DOHH2 (cell line): Measurements from ENCODE around the gene TCF12.

Experiments
- H3F3A ChIP-seq: fragments of 200-600 bp; sonication (generic), shearing (Covaris generic); 2 replicates; pipeline ENCODE4 v1.6.0; 2016; ENCODE audit warnings: antibody characterized with exemption, mild to moderate bottlenecking; ENCODE audit not compliant: control insufficient read depth, insufficient read depth
- H3K27ac ChIP-seq: fragments of 200-600 bp; sonication (generic); 2 replicates; pipeline ENCODE4 v1.5.1; 2014; ENCODE audit warnings: low read depth, mild to moderate bottlenecking, low read length, moderate library complexity
- H3K27me3 ChIP-seq: fragments of 200-600 bp; sonication (generic); 2 replicates; pipeline ENCODE4 v1.6.1; 2014; ENCODE audit warnings: mild to moderate bottlenecking, low read length, mixed read lengths; ENCODE audit not compliant: control insufficient read depth
- H3K36me3 ChIP-seq: fragments of 200-600 bp; sonication (generic); 2 replicates; pipeline ENCODE4 v1.6.1; 2014; ENCODE audit warnings: mild to moderate bottlenecking, low read length, moderate library complexity, mixed read lengths; ENCODE audit not compliant: control insufficient read depth
- H3K4me1 ChIP-seq: fragments of 200-600 bp; sonication (generic); 2 replicates; pipeline ENCODE4 v1.6.1; 2014; ENCODE audit warnings: mild to moderate bottlenecking, low read length, mixed read lengths; ENCODE audit not compliant: control insufficient read depth
- H3K4me2 ChIP-seq: fragments of 200-600 bp; sonication (generic); 2 replicates; pipeline ENCODE4 v1.6.0; 2014; ENCODE audit warnings: mild to moderate bottlenecking, low read length, moderate library complexity
- H3K4me3 ChIP-seq: fragments of 200-600 bp; sonication (generic); 2 replicates; pipeline ENCODE4 v1.5.1; 2014; ENCODE audit warnings: mild to moderate bottlenecking, low read length, mixed read lengths
- H3K79me2 ChIP-seq: fragments of 200-600 bp; sonication (generic); 2 replicates; pipeline ENCODE4 v1.6.1; 2014; ENCODE audit warnings: mild to moderate bottlenecking, low read length, mixed read lengths; ENCODE audit not compliant: control insufficient read depth
- H3K9me2 ChIP-seq: fragments of 200-600 bp; sonication (generic); replicated peaks from 2 replicates; pipeline ENCODE4 v1.6.1; 2014; ENCODE audit warnings: mild to moderate bottlenecking, low read length, mixed read lengths; ENCODE audit not compliant: control insufficient read depth
- H3K9me3 ChIP-seq: fragments of 200-600 bp; sonication (generic); 2 replicates; pipeline ENCODE4 v1.6.1; 2014; ENCODE audit warnings: antibody characterized with exemption, low read length, mixed read lengths; ENCODE audit not compliant: control insufficient read depth, insufficient read depth
- H4K20me1 ChIP-seq: fragments of 200-600 bp; sonication (generic); 2 replicates; pipeline ENCODE4 v1.6.0; 2014; ENCODE audit warnings: low read depth, mild to moderate bottlenecking, antibody characterized with exemption, low read length, moderate library complexity; ENCODE audit not compliant: control insufficient read depth, insufficient read depth
- CTCF ChIP-seq: fragments of 200-600 bp; sonication (generic); IDR thresholded peaks from one replicate; pipeline ENCODE4 v1.5.1; 2014; ENCODE audit warnings: antibody characterized with exemption, mild to moderate bottlenecking, low read depth, low read length; ENCODE audit not compliant: poor library complexity, severe bottlenecking
- EZH2phosphoT487 ChIP-seq: fragments of 200-600 bp; sonication (generic); IDR thresholded peaks from 2 replicates; pipeline ENCODE4 v1.6.1; 2017; ENCODE audit warnings: borderline replicate concordance, mild to moderate bottlenecking, antibody characterized with exemption, low read length, moderate library complexity, mixed read lengths

Gene TCF12

GRCh38 chr15:57321973-57322601 lies 403.6 kb downstream of the TCF12 start:
- no peak for TF ChIP-seq CTCF
- no peak for TF ChIP-seq EZH2phosphoT487
- H4K20me1 ChIP-seq: no peaks in the 10 kb centered on the region
- no peaks in the 10 kb centered on the region for H3K9me2 ChIP-seq
- no peak overlapping the region for H3K27ac ChIP-seq
- H3K9me3 ChIP-seq: no peaks in the 10 kb centered on the region
- no peak overlapping the region for H3K4me2 ChIP-seq
- H3K27me3 ChIP-seq: no peaks in the 10 kb centered on the region
- peaks cover 10% of the 10 kb centered on the region for H3K4me1 ChIP-seq
- no peaks in the 10 kb centered on the region for H3K36me3 ChIP-seq
- H3K4me3 ChIP-seq: no peak overlapping the region
- H3K79me2 ChIP-seq: no peaks in the 10 kb centered on the region
- peaks cover 3% of the 10 kb centered on the region; the same call in 1 of the 2 replicates for H3F3A ChIP-seq

- no peaks in the 10 kb centered on the region for H3K27me3 ChIP-seq
- no peak overlapping the region for H3K27ac ChIP-seq
- TF ChIP-seq CTCF: no peak
- no peaks in the 10 kb centered on the region for H3K79me2 ChIP-seq
- peaks cover 10% of the 10 kb centered on the region for H3K4me1 ChIP-seq
- no peaks in the 10 kb centered on the region for H3K9me3 ChIP-seq
- H3K4me3 ChIP-seq: no peak overlapping the region
- H4K20me1 ChIP-seq: no peaks in the 10 kb centered on the region
- peaks cover 3% of the 10 kb centered on the region; the same call in 1 of the 2 replicates for H3F3A ChIP-seq
- no peaks in the 10 kb centered on the region for H3K9me2 ChIP-seq
- no peaks in the 10 kb centered on the region for H3K36me3 ChIP-seq
- no peak overlapping the region for H3K4me2 ChIP-seq
Observed at GRCh38 chr15:57322602-57323250, 404.3 kb downstream of the TCF12 start.

GRCh38 chr15:57323299-57323805 lies 404.9 kb downstream of the TCF12 start:
- Histone ChIP-seq H3K27me3 (peaks cover 1% of the 10 kb centered on the region; the same call in 1 of the 2 replicates), H3K9me2 (no peaks in the 10 kb centered on the region), H3K4me1 (peaks cover 10% of the 10 kb centered on the region), H3K79me2 (no peaks in the 10 kb centered on the region), H3K36me3 (no peaks in the 10 kb centered on the region), H3K9me3 (no peaks in the 10 kb centered on the region), H3K4me2 (peak overlapping the region; percentile 33), H3K4me3 (peak overlapping the region; percentile 7; the same call in 1 of the 2 replicates), H3F3A (peaks cover 3% of the 10 kb centered on the region; the same call in 1 of the 2 replicates), H3K27ac (no peak overlapping the region), H4K20me1 (no peaks in the 10 kb centered on the region)
- no peak for TF ChIP-seq CTCF
- no peak for TF ChIP-seq EZH2phosphoT487
